Chondrocyte (in vitro differentiated cells): ENCODE results near the gene NUFIP2. TPM values are rescaled to one million over a fixed set of nuclear protein-coding genes. Genes with fewer than 3 reads are reported as not detected.

Source experiments
- DNase-seq: peaks from one replicate; pipeline ENCODE4 v3.0.0; 2021; ENCODE audit warnings: mixed read lengths, low spot score
- H3K27ac Mint-ChIP-seq: one replicate; pipeline ENCODE4 v1.8.0; 2021; ENCODE audit warnings: mild to moderate bottlenecking, moderate library complexity, mixed read lengths; ENCODE audit not compliant: unreplicated experiment
- H3K27me3 Mint-ChIP-seq: 2 replicates; pipeline ENCODE4 v1.8.0; 2021; ENCODE audit warnings: low read depth, mixed read lengths
- H3K36me3 Mint-ChIP-seq: 2 replicates; pipeline ENCODE4 v1.8.0; 2021; ENCODE audit warnings: low read depth, mixed read lengths
- H3K4me1 Mint-ChIP-seq: 2 replicates; pipeline ENCODE4 v1.8.0; 2021; ENCODE audit warnings: low read depth, mild to moderate bottlenecking, mixed read lengths
- H3K4me3 Mint-ChIP-seq: one replicate; pipeline ENCODE4 v1.8.0; 2021; ENCODE audit warnings: mild to moderate bottlenecking, moderate library complexity, mixed read lengths; ENCODE audit not compliant: unreplicated experiment
- H3K9me3 Mint-ChIP-seq: 2 replicates; pipeline ENCODE4 v1.8.0; 2021; ENCODE audit warnings: low read depth, mixed read lengths
- total RNA-seq: library from RNA; stranded (reverse); gene quantifications from 3 replicates; pipeline ENCODE4 v1.2.1, GENCODE V29; 2021
- TF ChIP-seq, protein P1 (sequence below): fragments of 200-600 bp; sonication (generic); IDR thresholded peaks from 2 replicates; pipeline ENCODE4 v1.5.0; 2021; ENCODE audit warnings: antibody characterized with exemption, mild to moderate bottlenecking, moderate library complexity

The NUFIP2 gene
- total RNA-seq, 1 donor from 2014 or later = 50.3 TPM

DNA sequence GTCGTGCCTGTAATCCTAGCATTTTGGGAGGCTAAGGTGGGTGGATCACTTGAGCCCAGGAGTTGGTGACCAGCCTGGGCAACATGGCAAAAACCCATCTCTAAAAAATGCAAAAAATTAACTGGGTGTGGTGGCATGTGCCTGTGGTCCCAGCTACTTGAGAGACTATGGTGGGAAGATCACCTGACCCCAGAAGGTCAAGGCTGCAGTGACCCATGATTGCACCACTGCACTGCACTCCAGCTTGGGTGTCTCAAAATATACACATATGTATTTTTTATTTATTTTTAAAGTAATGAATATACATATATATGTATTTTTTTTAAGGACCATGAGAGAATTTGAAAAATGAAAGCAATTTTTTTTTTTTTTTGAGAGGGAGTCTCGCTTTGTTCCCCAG lies 5.1 kb upstream of the NUFIP2 start:
- peaks cover 8% of the 10 kb centered on the region for H3K4me1 Mint-ChIP-seq
- TF ChIP-seq, protein P1, sequence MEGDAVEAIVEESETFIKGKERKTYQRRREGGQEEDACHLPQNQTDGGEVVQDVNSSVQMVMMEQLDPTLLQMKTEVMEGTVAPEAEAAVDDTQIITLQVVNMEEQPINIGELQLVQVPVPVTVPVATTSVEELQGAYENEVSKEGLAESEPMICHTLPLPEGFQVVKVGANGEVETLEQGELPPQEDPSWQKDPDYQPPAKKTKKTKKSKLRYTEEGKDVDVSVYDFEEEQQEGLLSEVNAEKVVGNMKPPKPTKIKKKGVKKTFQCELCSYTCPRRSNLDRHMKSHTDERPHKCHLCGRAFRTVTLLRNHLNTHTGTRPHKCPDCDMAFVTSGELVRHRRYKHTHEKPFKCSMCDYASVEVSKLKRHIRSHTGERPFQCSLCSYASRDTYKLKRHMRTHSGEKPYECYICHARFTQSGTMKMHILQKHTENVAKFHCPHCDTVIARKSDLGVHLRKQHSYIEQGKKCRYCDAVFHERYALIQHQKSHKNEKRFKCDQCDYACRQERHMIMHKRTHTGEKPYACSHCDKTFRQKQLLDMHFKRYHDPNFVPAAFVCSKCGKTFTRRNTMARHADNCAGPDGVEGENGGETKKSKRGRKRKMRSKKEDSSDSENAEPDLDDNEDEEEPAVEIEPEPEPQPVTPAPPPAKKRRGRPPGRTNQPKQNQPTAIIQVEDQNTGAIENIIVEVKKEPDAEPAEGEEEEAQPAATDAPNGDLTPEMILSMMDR = no peak
- no peaks in the 10 kb centered on the region for H3K9me3 Mint-ChIP-seq
- DNase-seq = no peak
- no peak overlapping the region for H3K4me3 Mint-ChIP-seq
- no peak overlapping the region for H3K27ac Mint-ChIP-seq
- no peaks in the 10 kb centered on the region for H3K27me3 Mint-ChIP-seq
- no peaks in the 10 kb centered on the region for H3K36me3 Mint-ChIP-seq

DNA sequence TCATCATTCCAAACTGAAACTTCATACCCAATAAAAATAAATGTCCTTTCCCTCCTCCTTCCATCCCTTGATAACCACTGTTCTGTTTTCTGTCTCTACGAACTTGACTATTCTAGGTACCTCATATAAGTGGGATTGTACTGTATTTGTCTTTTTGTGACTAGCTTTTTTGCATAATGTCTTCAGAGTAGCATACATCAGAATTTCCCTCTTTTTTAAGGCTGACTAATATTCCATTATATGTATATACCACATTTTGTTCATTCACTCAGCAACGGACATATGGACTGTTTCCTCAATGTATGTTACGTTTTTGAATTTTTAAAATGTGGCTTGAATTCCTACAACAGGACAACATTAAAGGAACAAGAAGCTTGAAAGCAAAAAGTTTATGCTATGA lies 1.5 kb upstream of the NUFIP2 start:
- no peak overlapping the region for H3K27ac Mint-ChIP-seq
- no peak for DNase-seq
- no peaks in the 10 kb centered on the region for H3K27me3 Mint-ChIP-seq
- H3K9me3 Mint-ChIP-seq = no peaks in the 10 kb centered on the region
- peaks cover 2% of the 10 kb centered on the region for H3K36me3 Mint-ChIP-seq
- no peak overlapping the region for H3K4me3 Mint-ChIP-seq
- TF ChIP-seq, protein P1 = no peak
- peaks cover 25% of the 10 kb centered on the region for H3K4me1 Mint-ChIP-seq

DNA sequence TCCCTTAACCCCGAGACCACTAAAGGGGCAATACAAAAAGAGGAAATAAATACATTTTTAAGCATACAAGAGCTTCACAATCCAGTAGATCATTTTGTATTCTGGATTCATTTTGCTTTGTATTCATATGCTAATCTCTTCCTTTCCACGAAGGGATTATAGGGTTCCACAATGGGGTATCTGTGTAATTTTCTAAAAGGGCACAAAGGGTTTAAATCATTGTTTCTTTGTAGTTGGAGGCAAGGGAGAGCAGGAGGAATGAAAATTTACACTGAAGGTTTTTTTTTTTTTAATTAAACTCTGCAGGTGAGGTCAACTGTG lies 592 bp upstream of the NUFIP2 start:
- H3K27ac Mint-ChIP-seq = peak overlapping the region; percentile 100
- H3K27me3 Mint-ChIP-seq = no peaks in the 10 kb centered on the region
- no peak for DNase-seq
- peak overlapping the region; percentile 100 for H3K4me3 Mint-ChIP-seq
- TF ChIP-seq, protein P1 = no peak
- H3K9me3 Mint-ChIP-seq = no peaks in the 10 kb centered on the region
- peaks cover 33% of the 10 kb centered on the region for H3K4me1 Mint-ChIP-seq
- peaks cover 4% of the 10 kb centered on the region for H3K36me3 Mint-ChIP-seq

GRCh38 chr17:29292992-29293889 lies 707 bp downstream of the NUFIP2 start:
- no peak for DNase-seq
- TF ChIP-seq, protein P1 = no peak
- peak overlapping the region; percentile 100 for H3K27ac Mint-ChIP-seq
- peaks cover 8% of the 10 kb centered on the region for H3K36me3 Mint-ChIP-seq
- H3K27me3 Mint-ChIP-seq = no peaks in the 10 kb centered on the region
- peak overlapping the region; percentile 100 for H3K4me3 Mint-ChIP-seq
- peaks cover 46% of the 10 kb centered on the region for H3K4me1 Mint-ChIP-seq
- H3K9me3 Mint-ChIP-seq = no peaks in the 10 kb centered on the region

DNA sequence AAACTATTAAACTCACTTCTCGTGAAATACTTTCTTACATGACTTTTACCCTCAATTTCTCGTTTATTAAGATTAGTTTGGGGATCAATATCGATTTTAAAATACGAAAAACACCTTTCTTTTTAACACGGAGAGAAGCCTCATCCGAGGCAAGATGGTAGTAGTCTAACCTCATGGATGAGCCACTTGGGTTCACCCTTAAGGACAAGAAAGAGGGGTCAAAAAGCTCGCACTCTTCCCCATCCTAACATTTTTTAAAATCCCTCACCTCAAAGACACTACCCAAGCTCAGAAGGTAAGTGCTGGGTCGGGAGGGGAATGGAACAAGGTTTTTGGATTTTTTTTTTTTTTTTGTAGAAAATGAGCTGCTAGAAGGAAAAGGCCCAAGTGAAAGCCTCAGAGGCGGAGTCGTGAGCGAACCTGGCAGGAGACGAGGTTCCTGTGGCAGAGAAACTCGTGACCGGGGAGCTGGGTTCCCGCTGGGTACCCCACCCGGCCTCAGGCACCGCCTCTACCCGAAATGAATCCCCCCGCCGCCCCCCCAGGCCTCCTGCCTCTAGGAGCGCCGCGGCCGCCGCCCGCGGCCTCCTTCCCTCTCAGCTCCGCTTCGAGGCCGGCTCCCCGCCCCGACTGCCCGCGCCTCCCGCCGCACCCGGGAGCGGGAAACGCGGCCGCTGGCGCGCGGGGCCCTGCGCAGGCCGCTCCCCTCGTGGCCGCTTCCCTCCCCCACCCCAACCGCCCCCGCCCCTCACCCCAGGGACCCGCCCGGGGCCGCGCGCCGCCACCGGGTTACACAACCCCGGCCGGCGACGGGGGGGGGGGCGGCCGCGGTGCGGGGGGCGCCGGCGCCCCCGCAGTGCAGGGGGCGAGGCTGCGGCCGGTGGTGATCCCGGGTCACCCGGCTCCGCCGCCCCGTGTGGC lies 1.6 kb downstream of the NUFIP2 start:
- peaks cover 56% of the 10 kb centered on the region for H3K4me1 Mint-ChIP-seq
- no peaks in the 10 kb centered on the region for H3K9me3 Mint-ChIP-seq
- no peaks in the 10 kb centered on the region for H3K27me3 Mint-ChIP-seq
- TF ChIP-seq, protein P1 = no peak
- DNase-seq = no peak
- H3K36me3 Mint-ChIP-seq = peaks cover 9% of the 10 kb centered on the region
- peak overlapping the region; percentile 100 for H3K27ac Mint-ChIP-seq
- H3K4me3 Mint-ChIP-seq = peak overlapping the region; percentile 100
